Loucy (cell line): Measurements from ENCODE around the gene KL.

ENCODE experiments used
- H2AFZ ChIP-seq: fragments of 200-600 bp; sonication (generic); 2 replicates; pipeline ENCODE4 v1.6.0; 2016; ENCODE audit warnings: antibody characterized with exemption, mild to moderate bottlenecking, low read length, moderate library complexity
- H3F3A ChIP-seq: fragments of 200-600 bp; 2 replicates; pipeline ENCODE4 v1.6.0; 2016; ENCODE audit warnings: antibody characterized with exemption, low read depth, mild to moderate bottlenecking
- H3K27me3 ChIP-seq: fragments of 200-600 bp; sonication (generic); 2 replicates; pipeline ENCODE4 v1.6.1; 2014; ENCODE audit warnings: low read length, mild to moderate bottlenecking; ENCODE audit not compliant: insufficient read depth, poor library complexity, severe bottlenecking
- H3K36me3 ChIP-seq: fragments of 200-600 bp; sonication (generic); 2 replicates; pipeline ENCODE4 v1.6.1; 2016; ENCODE audit warnings: low read length; ENCODE audit not compliant: insufficient read depth
- H3K4me1 ChIP-seq: fragments of 200-600 bp; sonication (generic); 2 replicates; pipeline ENCODE4 v1.5.1; 2014; ENCODE audit warnings: low read length, mild to moderate bottlenecking; ENCODE audit not compliant: insufficient read depth, poor library complexity, severe bottlenecking
- H3K4me2 ChIP-seq: fragments of 200-600 bp; sonication (generic); 2 replicates; pipeline ENCODE4 v1.6.0; 2014; ENCODE audit warnings: antibody characterized with exemption, low read length, low read depth, mild to moderate bottlenecking; ENCODE audit not compliant: poor library complexity, severe bottlenecking
- H3K4me3 ChIP-seq: fragments of 200-600 bp; sonication (generic); 2 replicates; pipeline ENCODE4 v1.5.1; 2014; ENCODE audit warnings: low read length, mild to moderate bottlenecking, mixed read lengths; ENCODE audit not compliant: poor library complexity, severe bottlenecking
- H3K79me2 ChIP-seq: fragments of 200-600 bp; sonication (generic); 2 replicates; pipeline ENCODE4 v1.6.1; 2014; ENCODE audit warnings: low read length; ENCODE audit not compliant: insufficient read depth
- H3K9ac ChIP-seq: fragments of 200-600 bp; sonication (generic); 2 replicates; pipeline ENCODE4 v1.6.0; 2014; ENCODE audit warnings: mild to moderate bottlenecking, low read depth, low read length, moderate library complexity; ENCODE audit not compliant: poor library complexity, severe bottlenecking
- H3K9me2 ChIP-seq: fragments of 200-600 bp; sonication (generic); replicated peaks from 2 replicates; pipeline ENCODE4 v1.6.1; 2016; ENCODE audit warnings: low read depth, low read length, mixed read lengths
- H3K9me3 ChIP-seq: fragments of 200-600 bp; sonication (generic); 2 replicates; pipeline ENCODE4 v1.6.1; 2014; ENCODE audit warnings: mild to moderate bottlenecking, antibody characterized with exemption, low read length, low read depth; ENCODE audit not compliant: insufficient read depth
- H4K20me1 ChIP-seq: fragments of 200-600 bp; sonication (generic); 2 replicates; pipeline ENCODE4 v1.6.0; 2014; ENCODE audit warnings: antibody characterized with exemption, low read length, mild to moderate bottlenecking; ENCODE audit not compliant: insufficient read depth, poor library complexity, severe bottlenecking
- EZH2phosphoT487 ChIP-seq: fragments of 200-600 bp; IDR thresholded peaks from 2 replicates; pipeline ENCODE4 v1.6.1; 2018; ENCODE audit warnings: antibody characterized with exemption, mild to moderate bottlenecking, moderate library complexity, borderline replicate concordance
- TF ChIP-seq, protein P1 (sequence below): fragments of 200-600 bp; sonication (generic); conservative IDR thresholded peaks from 2 replicates; pipeline ENCODE4 v1.5.1; 2014; ENCODE audit warnings: mild to moderate bottlenecking, antibody characterized with exemption, low read length

KL gene

DNA sequence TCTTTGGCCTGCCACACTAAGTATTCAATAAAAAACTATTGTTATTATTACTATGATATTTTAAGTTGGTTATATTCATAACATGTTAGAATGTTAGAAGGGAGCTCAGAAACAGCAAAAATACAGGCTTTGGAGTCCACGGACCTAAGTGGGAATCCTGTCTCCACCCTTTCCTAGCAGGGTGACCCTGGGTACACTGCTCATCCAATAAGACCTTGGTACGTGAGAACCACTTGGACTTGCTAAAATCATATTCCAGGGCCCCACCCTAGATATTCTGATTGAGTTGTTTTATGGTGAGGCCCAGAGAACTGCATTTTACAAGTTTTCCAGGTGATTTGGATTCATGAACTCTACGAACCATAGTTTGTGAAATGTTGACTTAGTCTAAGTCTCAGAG is 47.4 kb upstream of the KL start:
- no peaks in the 10 kb centered on the region for H4K20me1 ChIP-seq
- H3K9me3 ChIP-seq: no peaks in the 10 kb centered on the region
- H3K4me2 ChIP-seq: no peak overlapping the region
- H3K4me3 ChIP-seq: no peak overlapping the region
- TF ChIP-seq EZH2phosphoT487: no peak
- TF ChIP-seq, protein P1, sequence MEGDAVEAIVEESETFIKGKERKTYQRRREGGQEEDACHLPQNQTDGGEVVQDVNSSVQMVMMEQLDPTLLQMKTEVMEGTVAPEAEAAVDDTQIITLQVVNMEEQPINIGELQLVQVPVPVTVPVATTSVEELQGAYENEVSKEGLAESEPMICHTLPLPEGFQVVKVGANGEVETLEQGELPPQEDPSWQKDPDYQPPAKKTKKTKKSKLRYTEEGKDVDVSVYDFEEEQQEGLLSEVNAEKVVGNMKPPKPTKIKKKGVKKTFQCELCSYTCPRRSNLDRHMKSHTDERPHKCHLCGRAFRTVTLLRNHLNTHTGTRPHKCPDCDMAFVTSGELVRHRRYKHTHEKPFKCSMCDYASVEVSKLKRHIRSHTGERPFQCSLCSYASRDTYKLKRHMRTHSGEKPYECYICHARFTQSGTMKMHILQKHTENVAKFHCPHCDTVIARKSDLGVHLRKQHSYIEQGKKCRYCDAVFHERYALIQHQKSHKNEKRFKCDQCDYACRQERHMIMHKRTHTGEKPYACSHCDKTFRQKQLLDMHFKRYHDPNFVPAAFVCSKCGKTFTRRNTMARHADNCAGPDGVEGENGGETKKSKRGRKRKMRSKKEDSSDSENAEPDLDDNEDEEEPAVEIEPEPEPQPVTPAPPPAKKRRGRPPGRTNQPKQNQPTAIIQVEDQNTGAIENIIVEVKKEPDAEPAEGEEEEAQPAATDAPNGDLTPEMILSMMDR: no peak
- H3K36me3 ChIP-seq: no peaks in the 10 kb centered on the region
- no peaks in the 10 kb centered on the region for H3F3A ChIP-seq
- no peaks in the 10 kb centered on the region for H3K27me3 ChIP-seq
- H3K9ac ChIP-seq: no peak overlapping the region
- H3K4me1 ChIP-seq: no peaks in the 10 kb centered on the region
- no peaks in the 10 kb centered on the region for H3K79me2 ChIP-seq
- H2AFZ ChIP-seq: no peak overlapping the region
- no peaks in the 10 kb centered on the region for H3K9me2 ChIP-seq

DNA sequence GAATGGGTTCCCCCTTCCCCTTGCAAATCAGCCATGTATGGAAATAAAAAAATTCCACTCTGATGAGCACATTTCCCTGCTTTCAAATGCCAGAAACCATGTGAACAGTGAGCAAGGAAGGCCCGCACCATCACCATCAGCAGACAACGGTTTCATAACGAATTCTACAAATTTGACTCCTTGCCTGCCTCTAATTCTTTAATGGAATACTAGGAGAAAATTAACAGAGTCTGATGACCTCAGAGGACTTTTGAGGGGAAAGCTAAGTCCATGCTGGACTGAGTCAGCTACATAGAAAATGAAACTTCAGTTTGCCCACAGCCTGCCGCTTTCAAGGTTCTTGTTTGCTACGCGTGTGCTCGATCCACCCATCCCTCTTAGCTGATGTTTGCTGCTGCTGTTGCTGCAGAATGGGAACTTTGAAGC is 46.7 kb upstream of the KL start:
- Histone ChIP-seq H3K4me2 (no peak overlapping the region), H3K27me3 (no peaks in the 10 kb centered on the region), H3K9me2 (no peaks in the 10 kb centered on the region), H3F3A (no peaks in the 10 kb centered on the region), H3K4me3 (no peak overlapping the region), H3K9me3 (no peaks in the 10 kb centered on the region), H3K4me1 (no peaks in the 10 kb centered on the region), H2AFZ (no peak overlapping the region), H3K36me3 (no peaks in the 10 kb centered on the region), H3K9ac (no peak overlapping the region), H4K20me1 (no peaks in the 10 kb centered on the region), H3K79me2 (no peaks in the 10 kb centered on the region)
- no peak for TF ChIP-seq EZH2phosphoT487
- TF ChIP-seq, protein P1: no peak

DNA sequence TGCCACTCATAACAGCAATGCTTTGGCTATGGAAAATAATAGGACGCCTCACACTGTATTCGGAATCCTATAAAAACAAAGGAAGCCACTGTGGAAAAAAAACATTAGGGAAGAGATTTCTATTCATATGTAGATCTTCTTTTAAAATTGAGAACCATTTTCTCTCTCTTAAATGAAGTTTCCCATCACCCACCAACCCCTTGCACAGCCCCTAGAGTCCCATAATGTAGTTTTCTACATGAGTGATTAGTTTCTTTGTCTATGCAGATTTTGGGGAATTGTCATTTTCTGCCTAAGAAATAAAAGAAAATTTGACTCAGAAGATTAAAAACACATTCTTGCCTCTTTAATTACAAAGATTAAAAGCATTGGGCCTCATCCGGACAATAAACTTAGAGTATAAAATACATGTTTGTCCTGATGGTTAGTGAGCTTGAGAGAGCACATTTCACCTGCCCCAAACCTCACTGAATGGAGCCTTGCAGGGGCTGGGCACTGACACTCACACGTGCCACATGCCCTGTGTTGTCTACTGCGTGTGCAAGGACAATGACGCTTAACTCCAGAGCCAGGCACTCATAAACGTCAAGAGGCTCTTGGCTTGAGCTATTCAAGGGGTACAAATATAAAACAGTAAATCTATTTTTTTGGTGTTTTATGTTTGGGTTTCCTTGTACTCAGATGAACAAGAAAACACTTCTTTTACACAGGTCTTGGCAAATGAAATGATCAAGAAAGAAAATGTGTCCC is 40.0 kb upstream of the KL start:
- Histone ChIP-seq H3K27me3 (no peaks in the 10 kb centered on the region), H3K4me3 (no peak overlapping the region), H2AFZ (no peak overlapping the region), H3K9me3 (no peaks in the 10 kb centered on the region), H3K4me2 (no peak overlapping the region), H3F3A (no peaks in the 10 kb centered on the region), H3K9ac (no peak overlapping the region), H4K20me1 (no peaks in the 10 kb centered on the region), H3K4me1 (no peaks in the 10 kb centered on the region), H3K36me3 (no peaks in the 10 kb centered on the region), H3K9me2 (no peaks in the 10 kb centered on the region), H3K79me2 (no peaks in the 10 kb centered on the region)
- TF ChIP-seq, protein P1: no peak
- TF ChIP-seq EZH2phosphoT487: no peak
